Testis (tissue), 3 donors: Measurements from ENCODE around the gene HEG1. TPM values are rescaled to one million over a fixed set of nuclear protein-coding genes. Genes with fewer than 3 reads are reported as not detected.

ENCODE experiments used
- DNase-seq: peaks from one replicate; pipeline ENCODE4 v3.0.0-alpha.2; 2019
- H3K27ac ChIP-seq, 2 donors: fragments of 200-600 bp; sonication (generic); one replicate each; pipeline ENCODE4 v1.5.1; 2019
- H3K27me3 ChIP-seq: fragments of 200-600 bp; sonication (generic); one replicate; pipeline ENCODE4 v1.5.1; 2019
- H3K36me3 ChIP-seq: fragments of 200-600 bp; sonication (generic); one replicate; pipeline ENCODE4 v1.5.1; 2017; ENCODE audit warnings: low read depth; ENCODE audit errors: missing control alignments
- H3K4me1 ChIP-seq: fragments of 200-600 bp; sonication (generic); one replicate; pipeline ENCODE4 v1.5.1; 2019
- H3K4me3 ChIP-seq, 2 donors: fragments of 200-600 bp; sonication (generic); one replicate each; pipeline ENCODE4 v1.5.1; 2017 to 2019
- H3K9me3 ChIP-seq: fragments of 200-600 bp; sonication (generic); one replicate; pipeline ENCODE4 v1.5.1; 2017
- CTCF ChIP-seq, 3 experiments: fragments of 450-650 bp in 2 of 3; fragments of 200-600 bp in 1 of 3; sonication (generic) in 1 of 3; IDR thresholded peaks; one replicate each; pipeline ENCODE4 v1.5.1; 2016 to 2019; ENCODE audit warnings: antibody characterized with exemption in 3 of 3, mild to moderate bottlenecking in 2 of 3, moderate library complexity in 1 of 3
- POLR2A ChIP-seq: fragments of 450-650 bp; IDR thresholded peaks from one replicate; pipeline ENCODE4 v1.6.1; 2017; ENCODE audit warnings: antibody characterized with exemption, mild to moderate bottlenecking, moderate library complexity
- WGBS, 2 donors: methylation state at CpG; one replicate each; pipeline ENCODE4 v1.1.5; 2018; 5-methylcytosine and 5-hydroxymethylcytosine counted together
- intact Hi-C: fragments of 100-400 bp; cut with DNase I; formaldehyde crosslinking; loops from one replicate; pipeline ENCODE4 v1.15.1; 2023; ENCODE audit warnings: low total_unique reads
- polyA plus RNA-seq: library from polyadenylated mRNA; stranded (reverse); fragments of 350-450 nt; fragmentation: Illumina TruSeq; extraction: RNeasy Lipid Tissue Mini Kit (QIAGEN cat#74804); gene quantifications from one replicate; pipeline ENCODE4 v1.2.3, GENCODE V29; 2014; ENCODE audit warnings: low read depth, low replicate concordance; ENCODE audit not compliant: insufficient read depth
- total RNA-seq, 2 donors: library from RNA; depleted of rRNA; stranded (reverse); fragments of >200 nt; gene quantifications; one replicate each; pipeline ENCODE4 v1.2.3, GENCODE V29; 2016

The HEG1 gene
- total and polyA plus RNA-seq, 3 donors from 2014 or later, result 50.3 to 160 (median 120) TPM

DNA sequence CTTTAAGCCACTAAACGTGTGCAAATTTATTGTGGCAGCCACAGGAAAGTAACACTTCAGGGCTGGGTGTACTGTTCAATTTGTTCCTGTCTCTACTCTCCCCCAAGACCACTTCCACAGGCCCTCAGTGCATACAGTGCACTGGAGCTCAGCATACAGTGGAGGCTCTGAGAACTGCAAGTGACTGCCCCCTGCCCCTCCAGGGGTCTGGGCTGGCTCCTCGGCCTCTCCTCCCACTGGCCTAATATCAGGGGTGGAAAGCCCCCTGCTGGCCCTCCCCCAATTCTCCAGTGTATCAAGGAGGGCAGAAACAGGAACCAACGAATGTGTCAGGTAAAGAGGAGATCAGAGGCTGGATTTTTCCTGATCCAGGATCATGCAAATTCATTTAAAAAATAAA, 19.9 kb upstream of the HEG1 start:
- Histone ChIP-seq H3K27me3 (no peaks in the 10 kb centered on the region), H3K9me3 (no peaks in the 10 kb centered on the region), H3K4me3 (no peak overlapping the region), H3K27ac (no peak overlapping the region), H3K4me1 (no peaks in the 10 kb centered on the region), H3K36me3 (no peaks in the 10 kb centered on the region)
- DNase-seq, result no peak
- TF ChIP-seq POLR2A, result no peak
- TF ChIP-seq CTCF (IDR thresholded peaks at IDR 0.05), result no peak
- intact Hi-C loops, result no loop called here
- WGBS, 2 donors, result 54 to 88% methylated on average over 3 of the region's 3 CpGs

GRCh38 chr3:125073390-125073905, 17.7 kb upstream of the HEG1 start:
- WGBS, 2 donors, result 92 to 94% methylated on average over 7 of the region's 7 CpGs

DNA sequence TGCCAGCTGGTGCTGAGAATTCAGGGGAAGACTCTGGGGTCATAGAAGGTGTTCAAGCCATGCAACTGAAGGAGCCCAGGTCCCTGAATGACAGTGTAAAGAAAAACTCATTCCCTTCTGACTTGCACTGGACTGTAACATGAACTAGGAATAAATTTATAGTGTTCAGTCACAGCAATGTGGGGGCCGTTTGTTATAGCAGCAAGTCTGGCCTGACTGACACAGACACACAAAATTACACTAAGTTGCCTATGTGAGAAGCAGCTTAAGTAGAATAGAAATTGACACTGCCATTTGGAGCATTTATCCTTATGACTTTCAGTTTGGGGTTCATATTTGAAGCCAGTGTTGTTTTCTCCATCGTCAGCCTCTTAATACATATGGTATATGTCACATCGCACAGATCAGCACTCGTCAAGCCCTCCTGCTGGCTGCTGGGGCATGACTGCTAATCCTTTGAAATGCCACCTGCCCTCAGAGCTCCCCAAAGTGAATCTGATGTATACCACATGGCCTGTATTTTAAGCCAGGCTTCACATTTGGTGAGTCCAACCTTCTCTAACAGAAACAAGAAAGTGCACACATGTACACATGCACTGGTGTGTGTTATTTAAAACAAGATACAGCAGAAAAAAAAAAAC, 17.1 kb upstream of the HEG1 start:
- no peak for DNase-seq
- Histone ChIP-seq H3K27me3 (no peaks in the 10 kb centered on the region), H3K4me3 (no peak overlapping the region), H3K4me1 (no peaks in the 10 kb centered on the region), H3K27ac (no peak overlapping the region), H3K9me3 (no peaks in the 10 kb centered on the region), H3K36me3 (no peaks in the 10 kb centered on the region)
- no peak for TF ChIP-seq POLR2A
- no peak for TF ChIP-seq CTCF (IDR thresholded peaks at IDR 0.05)
- intact Hi-C loops, result no loop called here
- 89 to 90% methylated on average over 4 of the region's 4 CpGs for WGBS, 2 donors

More at GRCh38 chr3:125073390-125073905, 17.7 kb upstream of the HEG1 start:
- Histone ChIP-seq H3K4me1 (no peaks in the 10 kb centered on the region), H3K27me3 (no peaks in the 10 kb centered on the region), H3K4me3 (no peak overlapping the region), H3K27ac (no peak overlapping the region), H3K36me3 (no peaks in the 10 kb centered on the region), H3K9me3 (no peaks in the 10 kb centered on the region)
- no peak for TF ChIP-seq CTCF (IDR thresholded peaks at IDR 0.05)
- no peak for TF ChIP-seq POLR2A
- no peak for DNase-seq
- intact Hi-C loops, result no loop called here

DNA sequence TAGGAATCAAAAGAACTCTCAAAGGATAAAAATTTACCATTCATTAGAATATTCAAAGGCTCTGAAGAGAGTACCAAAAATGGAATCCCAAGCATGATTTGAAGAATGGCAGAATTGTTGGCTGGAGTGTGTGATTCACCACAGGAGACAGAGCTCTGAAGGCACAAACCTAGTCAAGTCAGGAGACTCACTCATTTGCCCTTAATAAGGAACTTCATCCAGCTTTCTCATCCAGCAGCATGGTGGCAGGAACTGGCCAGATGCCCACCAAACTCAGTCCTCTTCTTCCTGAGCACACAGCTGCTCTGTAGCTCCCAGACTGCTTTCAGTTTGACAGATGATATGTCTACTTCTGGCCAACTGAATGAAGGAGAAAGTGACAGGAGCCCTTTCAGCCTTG, 16.5 kb upstream of the HEG1 start:
- TF ChIP-seq CTCF (IDR thresholded peaks at IDR 0.05), result no peak
- no peak for TF ChIP-seq POLR2A
- DNase-seq, result no peak
- Histone ChIP-seq H3K36me3 (no peaks in the 10 kb centered on the region), H3K9me3 (no peaks in the 10 kb centered on the region), H3K27me3 (no peaks in the 10 kb centered on the region), H3K27ac (no peak overlapping the region), H3K4me1 (no peaks in the 10 kb centered on the region), H3K4me3 (no peak overlapping the region)
- intact Hi-C loops, result no loop called here
